Measurements from ENCODE around the gene NKD2.

Gene NKD2

GRCh38 chr5:994272-994607, 14.4 kb upstream of the NKD2 start:
- TF ChIP-seq MYC (IDR thresholded peaks at IDR 0.05; ENCODE audit: low read depth, low read length) (no peak), POLR2A (IDR thresholded peaks at IDR 0.05; ENCODE audit: extremely low read depth, insufficient read length) (no peak), MAX (IDR thresholded peaks at IDR 0.05; ENCODE audit: low read depth, low read length) (no peak), CTCF (IDR thresholded peaks at IDR 0.05; ENCODE audit: low read depth, low read length) (no peak)
- DNase-seq (ENCODE audit: low read depth) = no peak
- no peak overlapping the region for H3K4me3 ChIP-seq (ENCODE audit: low read depth, low read length)

- TF ChIP-seq MYC (IDR thresholded peaks at IDR 0.05; ENCODE audit: low read depth, low read length) (no peak), MAX (IDR thresholded peaks at IDR 0.05; ENCODE audit: low read depth, low read length) (no peak), POLR2A (IDR thresholded peaks at IDR 0.05; ENCODE audit: extremely low read depth, insufficient read length) (no peak), CTCF (IDR thresholded peaks at IDR 0.05; ENCODE audit: low read depth, low read length) (no peak)
- no peak overlapping the region for H3K4me3 ChIP-seq (ENCODE audit: low read depth, low read length)
- no peak for DNase-seq (ENCODE audit: low read depth)
Observed at GRCh38 chr5:994821-995220, 13.8 kb upstream of the NKD2 start.

- DNase-seq (ENCODE audit: low read depth) = no peak
- TF ChIP-seq MAX (IDR thresholded peaks at IDR 0.05; ENCODE audit: low read depth, low read length) (no peak), MYC (IDR thresholded peaks at IDR 0.05; ENCODE audit: low read depth, low read length) (no peak), POLR2A (IDR thresholded peaks at IDR 0.05; ENCODE audit: extremely low read depth, insufficient read length) (no peak), CTCF (IDR thresholded peaks at IDR 0.05; ENCODE audit: low read depth, low read length) (no peak)
- H3K4me3 ChIP-seq (ENCODE audit: low read depth, low read length) = no peak overlapping the region
Observed at GRCh38 chr5:995318-995717, 13.3 kb upstream of the NKD2 start.

- H3K4me3 ChIP-seq (ENCODE audit: low read depth, low read length) = peak overlapping the region; percentile 48
- peak; percentile 83 for DNase-seq (ENCODE audit: low read depth)
Observed at GRCh38 chr5:997001-997474, 11.6 kb upstream of the NKD2 start.

GRCh38 chr5:997711-998110, 10.9 kb upstream of the NKD2 start:
- TF ChIP-seq POLR2A (IDR thresholded peaks at IDR 0.05; ENCODE audit: extremely low read depth, insufficient read length) = no peak
- TF ChIP-seq CTCF (IDR thresholded peaks at IDR 0.05; ENCODE audit: low read depth, low read length) = no peak
- TF ChIP-seq MYC (IDR thresholded peaks at IDR 0.05; ENCODE audit: low read depth, low read length) = no peak
- TF ChIP-seq MAX (IDR thresholded peaks at IDR 0.05; ENCODE audit: low read depth, low read length) = no peak
- no peak overlapping the region for H3K4me3 ChIP-seq (ENCODE audit: low read depth, low read length)
- no peak for DNase-seq (ENCODE audit: low read depth)

More at GRCh38 chr5:997001-997474, 11.6 kb upstream of the NKD2 start:
- peak; percentile 45 for TF ChIP-seq POLR2A (IDR thresholded peaks at IDR 0.05; ENCODE audit: extremely low read depth, insufficient read length)
- TF ChIP-seq MYC (IDR thresholded peaks at IDR 0.05; ENCODE audit: low read depth, low read length) = no peak
- peak; percentile 75 for TF ChIP-seq MAX (IDR thresholded peaks at IDR 0.05; ENCODE audit: low read depth, low read length)
- no peak for TF ChIP-seq CTCF (IDR thresholded peaks at IDR 0.05; ENCODE audit: low read depth, low read length)

Data from NB4 (cell line).